CD4-positive, alpha-beta T cell (primary cell): ENCODE data around the gene KLRC3. TPM values are rescaled to one million over a fixed set of nuclear protein-coding genes. Genes with fewer than 3 reads are reported as not detected.

Experiments used
- ATAC-seq: fragments of 200-7000 bp; cut with Tn5 transposase; one replicate; pipeline ENCODE4 v1.10.0; 2022; ENCODE audit warnings: mild to moderate bottlenecking; ENCODE audit not compliant: poor library complexity
- CTCF ChIA-PET: fragments of 350-600 bp; sonication (Branson Sonifier 250); formaldehyde crosslinking; loops from one replicate; lab custom pipeline; 2021; ENCODE audit warnings: antibody characterized with exemption, inconsistent platforms; lab: Charles Lee
- POLR2A ChIA-PET: fragments of 350-600 bp; sonication (Branson Sonifier 250); formaldehyde crosslinking; loops from one replicate; lab custom pipeline; 2021; ENCODE audit warnings: antibody characterized with exemption, inconsistent platforms; lab: Charles Lee
- DNase-seq, 14 experiments: peaks; one replicate each; pipeline ENCODE4 v3.0.0-alpha.2; 2013 to 2020; ENCODE audit warnings: mixed read lengths in 2 of 14
- H3K27ac ChIP-seq, 2 donors: one replicate each; pipeline versions ENCODE4 v1.5.1 to v1.7.0; 2013; ENCODE audit warnings: low read length in 2 of 2, low read depth in 1 of 2, mild to moderate bottlenecking in 1 of 2
- H3K27me3 ChIP-seq, 2 experiments: 1 replicate in 1 of 2; 2 replicates in 1 of 2; pipeline versions ENCODE4 v1.6.1 to v1.7.0; 2013; ENCODE audit warnings: low read length in 2 of 2, control low read depth in 1 of 2, mild to moderate bottlenecking in 1 of 2, moderate library complexity in 1 of 2; ENCODE audit not compliant: insufficient read depth in 2 of 2, control insufficient read depth in 1 of 2
- H3K36me3 ChIP-seq: one replicate; pipeline ENCODE4 v1.6.1; 2013; ENCODE audit warnings: low read length, control low read depth; ENCODE audit not compliant: insufficient read depth
- H3K4me1 ChIP-seq: one replicate; pipeline ENCODE4 v1.6.1; 2013; ENCODE audit warnings: low read length, control low read depth; ENCODE audit not compliant: insufficient read depth
- H3K4me3 ChIP-seq: one replicate; pipeline ENCODE4 v1.5.1; 2013; ENCODE audit warnings: mild to moderate bottlenecking, low read length, moderate library complexity
- H3K9me3 ChIP-seq, 2 experiments: 1 replicate in 1 of 2; 2 replicates in 1 of 2; pipeline versions ENCODE4 v1.6.1 to v1.7.0; 2013; ENCODE audit warnings: low read length in 2 of 2, mild to moderate bottlenecking in 2 of 2, control low read depth in 1 of 2, moderate library complexity in 1 of 2; ENCODE audit not compliant: control insufficient read depth in 1 of 2, insufficient read depth in 1 of 2
- H3K27ac Mint-ChIP-seq: one replicate; pipeline ENCODE4 v1.8.0; 2020; ENCODE audit warnings: mixed read lengths
- H3K27me3 Mint-ChIP-seq: one replicate; pipeline ENCODE4 v1.8.0; 2021; ENCODE audit warnings: mixed read lengths
- H3K36me3 Mint-ChIP-seq: one replicate; pipeline ENCODE4 v1.8.0; 2021; ENCODE audit warnings: low read depth, mixed read lengths
- H3K4me1 Mint-ChIP-seq: one replicate; pipeline ENCODE4 v1.8.0; 2021; ENCODE audit warnings: low read depth, mixed read lengths
- H3K4me3 Mint-ChIP-seq: one replicate; pipeline ENCODE4 v1.8.0; 2020; ENCODE audit warnings: mild to moderate bottlenecking, mixed read lengths
- H3K9me3 Mint-ChIP-seq: one replicate; pipeline ENCODE4 v1.8.0; 2020; ENCODE audit warnings: mixed read lengths
- intact Hi-C, 2 experiments: fragments of 100-400 bp; cut with DNase I in 1 of 2; cut with micrococcal nuclease in 1 of 2; formaldehyde crosslinking; loops; one replicate each; pipeline versions ENCODE4 v1.15.1 to v1.9.0; 2023 to 2025; cut with DNase I, micrococcal nuclease
- total RNA-seq, 174 experiments: library from RNA in 2 of 174; stranded (reverse) in 2 of 174; gene quantifications; one replicate each; pipeline ENCODE4 v1.2.3 and lab custom pipeline; 2021 to 2026
- TF ChIP-seq, protein P1 (sequence below): fragments of 200-600 bp; IDR thresholded peaks from one replicate; pipeline ENCODE4 v1.8.0; 2022; ENCODE audit warnings: antibody characterized with exemption, mild to moderate bottlenecking

Gene KLRC3
- total RNA-seq, 2 experiments from 2014 or later: not detected

DNA sequence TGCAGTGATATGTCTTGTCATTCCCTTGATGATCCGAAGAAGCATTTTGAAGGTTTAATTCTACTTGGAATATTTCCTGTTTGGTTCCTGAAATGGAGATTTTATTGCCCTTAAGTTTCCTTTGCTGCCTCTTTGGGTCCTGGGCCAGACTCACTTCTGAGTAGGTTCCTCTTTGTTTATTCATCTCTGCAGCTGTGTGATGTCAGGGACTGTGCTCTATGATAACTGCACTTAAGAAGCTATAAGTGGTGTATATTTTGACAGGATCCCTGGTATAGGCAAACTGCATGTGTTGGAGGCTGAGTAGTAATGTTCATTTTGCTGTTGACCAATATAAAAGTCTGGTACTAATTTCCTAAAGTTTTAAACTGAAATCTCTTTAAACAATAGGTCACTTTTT, 11.0 kb downstream of the KLRC3 start, which contains the start of gene KLRC4:
Gene KLRC4, minus strand, starts transcription at position 366 of the 400 bp plus-strand sequence. Its CDS starts 182 bp downstream, at position 184.
- CTCF ChIA-PET: no interaction called here
- Histone ChIP-seq H3K4me1 (no peaks in the 10 kb centered on the region), H3K27me3 (no peaks in the 10 kb centered on the region), H3K36me3 (no peaks in the 10 kb centered on the region), H3K27ac (no peak within 1 kb of the TSS), H3K4me3 (no peak within 1 kb of the TSS), H3K9me3 (no peaks in the 10 kb centered on the region)
- Mint-ChIP-seq H3K27me3 (no peaks in the 10 kb centered on the region), H3K27ac (no peak within 1 kb of the TSS), H3K4me1 (no peaks in the 10 kb centered on the region), H3K9me3 (no peaks in the 10 kb centered on the region), H3K36me3 (no peaks in the 10 kb centered on the region), H3K4me3 (no peak within 1 kb of the TSS)
- intact Hi-C loops: no loop called here
- TF ChIP-seq, protein P1, sequence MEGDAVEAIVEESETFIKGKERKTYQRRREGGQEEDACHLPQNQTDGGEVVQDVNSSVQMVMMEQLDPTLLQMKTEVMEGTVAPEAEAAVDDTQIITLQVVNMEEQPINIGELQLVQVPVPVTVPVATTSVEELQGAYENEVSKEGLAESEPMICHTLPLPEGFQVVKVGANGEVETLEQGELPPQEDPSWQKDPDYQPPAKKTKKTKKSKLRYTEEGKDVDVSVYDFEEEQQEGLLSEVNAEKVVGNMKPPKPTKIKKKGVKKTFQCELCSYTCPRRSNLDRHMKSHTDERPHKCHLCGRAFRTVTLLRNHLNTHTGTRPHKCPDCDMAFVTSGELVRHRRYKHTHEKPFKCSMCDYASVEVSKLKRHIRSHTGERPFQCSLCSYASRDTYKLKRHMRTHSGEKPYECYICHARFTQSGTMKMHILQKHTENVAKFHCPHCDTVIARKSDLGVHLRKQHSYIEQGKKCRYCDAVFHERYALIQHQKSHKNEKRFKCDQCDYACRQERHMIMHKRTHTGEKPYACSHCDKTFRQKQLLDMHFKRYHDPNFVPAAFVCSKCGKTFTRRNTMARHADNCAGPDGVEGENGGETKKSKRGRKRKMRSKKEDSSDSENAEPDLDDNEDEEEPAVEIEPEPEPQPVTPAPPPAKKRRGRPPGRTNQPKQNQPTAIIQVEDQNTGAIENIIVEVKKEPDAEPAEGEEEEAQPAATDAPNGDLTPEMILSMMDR: no peak
- no peak for ATAC-seq
- POLR2A ChIA-PET: no interaction called here
- peak in 3 of 14 experiments; percentile 3 to 63 (median 4) for DNase-seq

DNA sequence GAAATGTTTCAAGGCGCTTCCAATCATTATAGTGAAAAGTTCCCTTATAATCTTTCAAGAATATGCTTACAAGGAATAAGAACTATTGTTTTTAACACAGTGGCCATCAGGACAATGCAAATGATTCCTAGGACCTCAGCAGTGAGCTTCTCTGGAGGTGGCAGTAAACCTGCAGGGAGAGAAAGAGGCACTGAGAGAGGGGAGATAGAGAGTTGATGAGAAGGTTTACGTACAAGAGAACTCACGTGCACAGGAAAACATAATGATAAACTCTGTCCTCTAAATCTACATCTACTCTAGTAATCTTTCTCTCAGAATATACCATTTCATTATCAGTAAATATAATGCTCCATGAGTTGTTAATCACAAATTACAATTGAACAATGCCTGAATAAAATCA, 11.6 kb downstream of the KLRC3 start:
- Mint-ChIP-seq H3K4me3 (no peak overlapping the region), H3K4me1 (no peaks in the 10 kb centered on the region), H3K36me3 (no peaks in the 10 kb centered on the region), H3K27ac (no peak overlapping the region), H3K27me3 (no peaks in the 10 kb centered on the region), H3K9me3 (no peaks in the 10 kb centered on the region)
- no peaks in the 10 kb centered on the region for H3K4me1 ChIP-seq
- ATAC-seq (no peak), DNase-seq (no peak)
- no peak overlapping the region for H3K4me3 ChIP-seq
- POLR2A ChIA-PET: no interaction called here
- no peak overlapping the region for H3K27ac ChIP-seq
- CTCF ChIA-PET: no interaction called here
- intact Hi-C loops: no loop called here
- no peaks in the 10 kb centered on the region for H3K36me3 ChIP-seq
- H3K9me3 ChIP-seq: no peaks in the 10 kb centered on the region
- no peaks in the 10 kb centered on the region for H3K27me3 ChIP-seq
- TF ChIP-seq, protein P1: no peak

DNA sequence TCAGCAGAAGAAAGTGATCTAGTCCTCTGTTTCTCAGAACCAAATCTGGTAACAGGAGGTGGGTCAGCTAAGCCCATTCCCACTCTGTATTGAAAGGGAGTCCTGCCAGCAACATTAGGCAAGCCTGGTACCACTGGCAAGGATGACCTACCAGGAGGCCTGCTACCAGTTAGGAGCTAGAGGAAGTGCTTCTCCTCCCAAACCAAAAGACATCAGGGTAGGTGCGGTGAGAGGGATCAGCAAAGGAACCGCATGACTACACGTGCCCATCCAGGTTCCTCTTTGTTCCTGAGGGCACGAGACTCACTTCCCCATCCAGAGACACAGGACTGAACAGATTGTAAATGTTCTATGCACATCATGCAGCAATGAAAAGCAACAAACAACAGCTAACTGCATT, 13.7 kb downstream of the KLRC3 start:
- Mint-ChIP-seq H3K27me3 (peaks cover 4% of the 10 kb centered on the region), H3K9me3 (no peaks in the 10 kb centered on the region), H3K36me3 (no peaks in the 10 kb centered on the region), H3K4me1 (no peaks in the 10 kb centered on the region), H3K27ac (no peak overlapping the region), H3K4me3 (no peak overlapping the region)
- TF ChIP-seq, protein P1: no peak
- Histone ChIP-seq H3K9me3 (no peaks in the 10 kb centered on the region), H3K27me3 (no peaks in the 10 kb centered on the region), H3K4me3 (no peak overlapping the region), H3K36me3 (no peaks in the 10 kb centered on the region), H3K27ac (no peak overlapping the region), H3K4me1 (no peaks in the 10 kb centered on the region)
- intact Hi-C loops: no loop called here
- POLR2A ChIA-PET: interaction anchor here (0.7 to 1.8 kb wide), 2 partner anchors 41 to 192 kb away, joined by 3 to 5 read pairs; no protein-coding TSS in a partner anchor
- CTCF ChIA-PET: no interaction called here
- ATAC-seq: no peak
- peak in 2 of 14 experiments; percentile 41 to 50 for DNase-seq
